ENCODE measurements around the gene PDE4D.

Gene PDE4D

DNA sequence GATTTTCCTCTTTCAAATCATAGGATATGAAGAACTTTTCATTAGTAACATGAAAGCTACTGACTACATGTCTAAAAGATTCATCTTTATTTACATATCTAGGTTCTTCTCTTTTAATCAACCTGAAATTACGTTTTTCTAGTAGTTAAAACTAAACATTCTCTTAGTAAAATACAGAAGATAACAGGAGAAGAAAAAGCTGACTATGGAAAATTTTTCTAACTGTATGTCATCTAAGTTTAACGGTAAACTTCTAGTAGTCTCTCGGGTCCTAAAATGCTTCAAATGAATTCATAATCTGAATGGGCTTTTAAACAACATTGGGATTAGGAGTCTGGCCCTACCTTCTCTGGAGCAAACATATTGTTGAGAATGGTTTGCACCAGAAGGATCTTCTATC lies 151.9 kb downstream of the PDE4D start:
- no peak for DNase-seq (ENCODE audit: low read depth)

DNA sequence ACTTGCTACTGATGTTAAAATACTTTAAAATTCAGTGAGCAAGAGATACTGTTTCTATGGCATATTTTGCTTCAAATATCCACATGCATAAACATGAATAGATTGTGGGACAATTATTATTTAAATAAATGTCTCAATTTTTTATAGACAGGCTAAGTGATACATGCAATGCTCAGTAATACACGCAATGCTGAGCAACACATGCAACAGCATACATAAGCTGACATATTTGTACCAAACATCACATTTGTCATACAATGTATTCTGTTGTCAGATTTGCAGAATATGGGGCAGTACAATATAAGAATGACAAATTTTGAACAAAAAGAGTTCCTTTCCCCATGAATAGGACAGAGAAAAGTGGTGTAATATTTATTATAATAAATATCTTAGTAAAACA lies 155.5 kb downstream of the PDE4D start:
- DNase-seq (ENCODE audit: low read depth) = no peak

- DNase-seq (ENCODE audit: low read depth) = no peak
These were observed 160.7 kb downstream of the PDE4D start for GRCh38 chr5:59732806-59733205.

- no peak for DNase-seq (ENCODE audit: low read depth)
These were observed 161.2 kb downstream of the PDE4D start for GRCh38 chr5:59732301-59732700.

DNA sequence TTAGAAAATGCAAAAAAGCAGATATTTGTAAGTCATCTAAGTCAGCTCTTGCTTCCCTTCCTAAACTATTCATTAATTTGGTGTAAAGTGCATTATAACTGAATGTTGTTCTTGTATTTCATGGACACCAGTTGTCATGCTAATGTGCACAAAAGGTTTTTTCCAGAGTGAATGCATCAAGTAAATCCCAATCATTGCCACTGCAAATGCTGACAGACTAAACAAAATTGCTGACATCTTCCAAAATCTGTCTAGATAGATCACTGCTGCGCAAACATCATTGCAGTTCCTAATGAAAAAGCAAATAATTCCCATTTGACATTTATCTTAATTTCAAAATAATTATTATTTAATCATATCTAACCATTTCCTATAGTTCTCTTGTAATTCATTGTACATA lies 161.7 kb downstream of the PDE4D start:
- DNase-seq (ENCODE audit: low read depth) = no peak

DNA sequence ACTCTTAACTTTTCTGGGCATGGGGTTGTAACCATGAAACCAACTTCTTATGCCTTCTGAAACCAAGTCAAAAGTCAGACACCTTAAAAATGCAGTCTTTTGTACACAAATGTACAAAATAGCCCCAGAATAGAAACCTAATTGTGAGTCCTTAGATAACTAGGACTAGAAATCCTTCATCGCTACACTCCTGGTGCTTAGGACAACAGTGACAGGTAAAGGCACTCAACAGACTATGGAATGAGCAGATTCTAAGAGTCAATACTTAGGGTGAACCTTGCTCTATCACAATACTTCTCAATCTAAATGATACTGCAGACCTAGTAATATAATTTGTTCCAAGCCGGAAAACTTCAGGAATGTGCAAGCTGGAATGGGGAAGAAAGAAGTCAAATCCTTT lies 163.7 kb downstream of the PDE4D start:
- no peak for DNase-seq (ENCODE audit: low read depth)

DNA sequence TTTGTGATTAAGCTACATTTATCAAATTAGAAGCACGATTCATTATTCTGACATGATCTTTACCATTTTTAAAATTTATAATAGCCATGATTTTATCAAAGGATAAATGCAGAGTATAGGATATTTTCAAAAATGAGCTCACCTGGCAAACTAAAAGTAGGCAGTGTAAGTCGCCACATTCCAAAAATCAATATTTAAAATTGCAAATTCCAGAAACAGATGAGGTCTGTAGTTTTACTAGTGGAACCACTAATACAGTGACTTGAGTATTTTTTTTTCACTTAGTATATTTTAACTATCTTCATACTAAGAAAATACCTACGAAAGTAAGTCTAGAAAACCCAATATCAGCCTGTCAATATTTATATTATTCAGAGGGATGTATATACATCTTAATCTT lies 164.2 kb downstream of the PDE4D start:
- DNase-seq (ENCODE audit: low read depth) = no peak

DNA sequence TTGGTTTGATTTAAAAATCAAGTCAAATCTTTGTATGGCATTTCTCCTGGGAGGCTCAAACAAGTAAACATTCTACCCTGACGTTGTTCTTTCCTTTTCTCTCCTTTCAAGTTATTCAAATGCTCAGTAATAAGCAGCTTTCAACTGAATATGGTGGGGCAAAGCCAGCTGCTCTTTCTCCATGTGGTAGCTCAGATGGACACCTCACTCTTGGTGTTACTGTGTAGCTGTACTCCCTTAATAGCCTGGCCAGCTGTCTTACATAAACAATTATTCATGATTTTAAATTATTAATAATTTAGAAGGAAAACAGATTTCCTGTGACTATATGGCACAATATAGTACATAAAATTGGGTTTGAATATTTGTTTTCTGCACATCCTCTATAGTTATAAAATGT lies 165.2 kb downstream of the PDE4D start:
- DNase-seq (ENCODE audit: low read depth) = no peak

DNA sequence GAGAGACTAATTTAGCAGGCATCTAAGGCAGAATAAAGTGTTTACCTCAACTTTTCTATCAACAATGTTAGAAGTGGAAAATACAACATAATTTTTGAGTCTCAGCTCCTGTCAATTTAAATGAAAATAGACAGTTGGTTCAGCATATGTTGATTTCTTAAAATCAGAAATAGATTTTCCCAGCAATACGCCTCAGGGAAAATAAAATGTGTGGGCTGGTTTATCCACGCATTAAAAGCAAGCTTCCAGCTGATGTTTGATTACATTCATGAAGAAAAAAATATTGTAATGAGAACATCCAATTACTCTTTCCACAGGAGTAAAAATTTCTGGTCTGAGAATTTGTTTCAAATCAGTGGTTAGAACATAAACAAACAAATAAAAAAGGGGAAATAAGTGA lies 166.3 kb downstream of the PDE4D start:
- DNase-seq (ENCODE audit: low read depth) = no peak

DNA sequence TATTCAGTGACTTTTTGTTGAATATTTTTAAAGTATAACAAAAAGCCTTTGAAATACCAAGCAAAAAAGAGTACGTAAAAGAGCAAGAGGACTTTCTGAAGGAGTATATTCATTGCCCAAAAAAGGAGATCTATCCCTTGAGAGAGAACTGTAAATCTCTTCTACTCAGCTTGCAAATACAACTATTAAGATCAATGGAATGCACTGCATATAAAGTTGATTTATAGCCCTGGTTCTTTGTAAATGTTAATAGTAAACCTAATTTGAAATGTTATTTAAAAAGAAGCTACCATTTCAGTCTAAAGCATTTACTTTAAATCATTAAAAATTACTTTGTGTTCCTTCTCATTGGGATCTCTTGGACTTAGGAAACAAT lies 168.1 kb downstream of the PDE4D start:
- no peak for DNase-seq (ENCODE audit: low read depth)

GRCh38 chr5:59724482-59725391 lies 168.8 kb downstream of the PDE4D start:
- DNase-seq (ENCODE audit: low read depth) = no peak

DNA sequence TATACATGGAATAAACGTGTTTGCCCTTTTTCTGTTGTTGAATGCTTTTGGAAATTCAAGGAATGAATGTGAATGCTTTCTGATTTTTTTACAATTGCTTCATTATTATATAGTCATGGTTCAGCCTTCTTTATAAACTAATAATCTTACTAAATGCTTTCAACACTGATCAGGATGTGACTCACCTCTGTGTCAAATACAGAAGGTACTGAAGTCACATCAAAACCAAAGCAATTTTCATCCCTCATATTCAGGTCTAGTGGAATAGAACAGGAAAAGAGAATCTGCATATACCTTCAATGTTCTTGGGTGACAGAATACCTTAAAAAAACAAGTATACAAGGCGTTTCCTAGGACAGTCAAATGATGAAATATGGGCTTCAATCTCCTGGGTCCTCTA lies 170.7 kb downstream of the PDE4D start:
- no peak for DNase-seq (ENCODE audit: low read depth)

- DNase-seq (ENCODE audit: low read depth) = no peak
These were observed 171.8 kb downstream of the PDE4D start for GRCh38 chr5:59721741-59722140.

- no peak for DNase-seq (ENCODE audit: low read depth)
These were observed 173.5 kb downstream of the PDE4D start for GRCh38 chr5:59720063-59720462.

- no peak for DNase-seq (ENCODE audit: low read depth)
These were observed 176.5 kb downstream of the PDE4D start for GRCh38 chr5:59716966-59717500.

GRCh38 chr5:59716029-59716428 lies 177.5 kb downstream of the PDE4D start:
- no peak for DNase-seq (ENCODE audit: low read depth)

GRCh38 chr5:59715228-59715627 lies 178.3 kb downstream of the PDE4D start:
- no peak for DNase-seq (ENCODE audit: low read depth)

- no peak for DNase-seq (ENCODE audit: low read depth)
These were observed 180.1 kb downstream of the PDE4D start for GRCh38 chr5:59713498-59713844.

DNA sequence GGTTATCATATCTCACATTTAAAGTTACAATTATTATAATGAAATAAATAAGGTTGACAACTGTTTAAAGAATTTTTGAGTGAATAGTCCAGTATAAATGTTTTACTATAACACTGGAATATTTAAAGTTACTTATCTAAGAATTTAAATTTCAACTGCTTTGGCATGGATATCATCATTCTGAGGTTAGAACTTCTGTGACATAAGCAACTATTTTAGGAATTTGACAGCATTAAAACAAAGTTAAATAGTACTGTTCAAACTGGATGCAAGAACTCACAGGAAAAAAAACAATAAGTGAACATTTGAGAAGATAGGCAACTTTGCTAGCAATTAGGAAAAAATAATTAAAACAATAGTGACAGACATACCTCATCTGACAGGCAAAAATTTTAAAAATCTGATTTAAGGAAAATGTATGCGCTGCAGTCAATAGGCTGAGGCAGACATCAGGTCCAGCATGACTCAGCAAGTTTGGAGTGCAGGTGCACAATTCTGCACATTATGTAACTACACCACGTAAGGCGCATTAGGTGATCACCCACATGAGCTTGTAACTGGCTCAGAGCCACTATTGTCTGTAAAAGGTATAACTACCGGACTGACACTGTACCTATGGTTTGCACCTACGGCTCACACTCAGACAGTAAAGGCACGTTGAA lies 180.6 kb downstream of the PDE4D start:
- DNase-seq (ENCODE audit: low read depth) = no peak

DNA sequence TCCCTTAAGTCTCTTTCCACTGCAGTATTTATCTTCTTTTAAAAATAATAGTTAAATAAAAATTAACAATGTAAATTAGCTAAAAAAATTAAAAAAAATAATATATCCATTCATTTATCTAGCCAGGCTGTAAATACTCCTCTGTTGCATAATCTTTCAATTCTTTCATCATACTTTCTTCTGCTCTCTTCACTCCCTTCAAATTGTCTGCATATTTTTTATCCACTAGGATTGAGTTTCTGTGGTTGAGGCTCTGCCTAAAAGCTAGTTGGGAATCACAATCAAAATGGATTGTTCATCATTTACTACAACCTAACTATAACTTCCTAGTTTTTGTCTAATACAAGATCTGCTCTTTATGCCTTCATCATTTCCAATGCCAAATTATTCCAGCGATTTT lies 182.2 kb downstream of the PDE4D start:
- no peak for DNase-seq (ENCODE audit: low read depth)

DNA sequence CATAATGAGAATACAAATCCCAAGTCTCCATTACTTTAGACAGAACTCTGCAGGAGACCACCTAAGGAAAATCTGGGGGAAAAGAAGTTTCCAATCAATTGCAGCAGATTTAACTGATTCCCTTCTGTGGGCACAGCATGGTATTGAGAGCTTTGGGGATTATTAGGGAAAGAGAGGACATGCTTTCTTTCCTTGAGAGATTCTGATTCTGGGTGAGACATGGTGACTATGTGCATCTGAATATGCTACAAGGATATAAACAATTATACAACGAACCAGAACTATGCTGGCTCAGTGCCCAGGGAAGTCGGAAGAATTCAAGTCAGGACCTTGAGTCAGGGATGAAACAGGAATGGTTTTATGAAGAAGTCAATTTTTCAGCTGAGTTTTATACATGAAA lies 183.7 kb downstream of the PDE4D start:
- DNase-seq (ENCODE audit: low read depth) = no peak

DNA sequence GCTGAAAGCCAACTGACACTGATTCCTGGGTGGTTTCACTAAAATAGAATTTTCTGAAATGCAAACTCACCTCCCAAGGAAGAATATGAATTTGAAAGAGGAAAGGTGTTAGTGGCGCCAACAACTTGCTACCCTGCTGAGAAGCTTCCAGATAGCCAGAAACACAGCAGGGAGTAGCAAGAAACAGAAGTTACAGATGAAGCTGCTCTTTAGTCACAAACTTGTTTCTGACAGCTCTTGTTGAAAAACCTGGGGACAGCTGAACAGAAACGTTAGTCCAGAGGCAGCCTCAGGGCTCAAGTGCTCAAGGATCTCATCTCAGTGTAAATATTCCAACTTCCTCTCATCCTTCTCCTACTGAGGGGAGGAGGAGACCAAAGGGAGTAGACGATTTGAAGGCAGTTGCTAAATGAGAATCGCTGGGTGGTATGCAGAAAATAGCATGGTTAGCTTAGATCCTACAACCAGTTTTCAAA lies 184.1 kb downstream of the PDE4D start:
- no peak for DNase-seq (ENCODE audit: low read depth)

DNA sequence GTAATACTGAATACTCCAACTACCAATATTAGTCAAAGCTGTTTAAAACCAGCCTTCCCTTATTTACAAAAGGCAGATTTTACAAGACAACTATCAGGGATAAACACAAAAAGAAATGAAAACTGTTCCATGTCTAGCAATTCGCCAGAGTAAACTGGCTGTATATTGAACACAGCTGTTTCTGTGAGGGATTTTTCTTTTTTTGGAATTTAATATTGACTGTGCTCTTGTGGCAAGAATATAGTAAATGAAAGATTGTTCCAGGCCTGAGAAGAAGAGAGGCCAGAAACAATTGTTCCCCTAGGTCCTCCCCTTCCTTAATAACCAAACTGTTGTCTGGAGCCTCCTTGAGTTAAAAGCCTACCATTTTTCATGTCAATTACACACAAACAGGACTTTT lies 188.6 kb downstream of the PDE4D start:
- DNase-seq (ENCODE audit: low read depth) = no peak
